HepG2 (cell line): ENCODE data around the gene ADAD2. TPM values are rescaled to one million over a fixed set of nuclear protein-coding genes. Genes with fewer than 3 reads are reported as not detected.
A peak's percentile ranks its signal among the peaks of the same experiment; 100 is the strongest.

Source experiments
- AHR ChIP-seq: IDR thresholded peaks from 2 replicates; pipeline ENCODE4 v1.6.1; 2018; ENCODE audit warnings: missing genetic modification reagents, missing compliant biosample characterization
- BATF2 ChIP-seq: sonication (generic); formaldehyde crosslinking; IDR thresholded peaks from 2 replicates; pipeline ENCODE4 v1.8.0; 2022; ENCODE audit warnings: mild to moderate bottlenecking, missing genetic modification reagents, moderate library complexity
- BRD4 ChIP-seq: sonication (generic); formaldehyde crosslinking; IDR thresholded peaks from 2 replicates; pipeline ENCODE4 v1.4.0; 2020; ENCODE audit warnings: missing genetic modification reagents
- CCAR2 ChIP-seq: fragments of 200-400 bp; formaldehyde crosslinking; optimal IDR thresholded peaks from 2 replicates; pipeline ENCODE3; 2018; ENCODE audit warnings: low read depth, mild to moderate bottlenecking, low read length, moderate library complexity
- ELF1 ChIP-seq: sonication (generic); formaldehyde crosslinking; IDR thresholded peaks from 2 replicates; pipeline ENCODE4 v1.4.0; 2020; ENCODE audit warnings: missing genetic modification reagents
- FOXO4 ChIP-seq: sonication (generic); formaldehyde crosslinking; conservative IDR thresholded peaks from 2 replicates; pipeline ENCODE4 v1.8.1; 2023; ENCODE audit warnings: missing genetic modification reagents
- HMG20A ChIP-seq: IDR thresholded peaks from 2 replicates; pipeline ENCODE4 v1.6.1; 2016; ENCODE audit warnings: borderline replicate concordance
- ISL2 ChIP-seq: sonication (generic); formaldehyde crosslinking; IDR thresholded peaks from 2 replicates; pipeline ENCODE4 v1.5.0; 2020; ENCODE audit warnings: missing genetic modification reagents
- MLLT10 ChIP-seq: sonication (generic); formaldehyde crosslinking; IDR thresholded peaks from 2 replicates; pipeline ENCODE4 v1.4.0; 2020; ENCODE audit warnings: missing genetic modification reagents
- MZF1 ChIP-seq: sonication (generic); formaldehyde crosslinking; IDR thresholded peaks from 2 replicates; pipeline ENCODE4 v1.8.1; 2023; ENCODE audit warnings: mild to moderate bottlenecking, missing genetic modification reagents, borderline replicate concordance
- NFYC ChIP-seq: IDR thresholded peaks from 2 replicates; pipeline ENCODE4 v1.6.1; 2016; ENCODE audit warnings: missing genetic modification reagents, missing compliant biosample characterization
- SOX6 ChIP-seq, 2 experiments: fragments of 450-650 bp in 1 of 2; sonication (generic) in 1 of 2; formaldehyde crosslinking in 1 of 2; IDR thresholded peaks; 2 replicates each; pipeline versions ENCODE4 v1.4.0 to v1.6.1; 2017 to 2020; ENCODE audit warnings: antibody characterized with exemption in 1 of 2, mild to moderate bottlenecking in 1 of 2, missing genetic modification reagents in 1 of 2
- ZBTB39 ChIP-seq: sonication (generic); formaldehyde crosslinking; IDR thresholded peaks from 2 replicates; pipeline ENCODE4 v1.5.0; 2020; ENCODE audit warnings: missing genetic modification reagents
- ZKSCAN1 ChIP-seq: fragments of 150-350 bp; IDR thresholded peaks from 2 replicates; pipeline ENCODE4 v1.6.1; 2014; ENCODE audit warnings: low read length
- ZKSCAN8 ChIP-seq: IDR thresholded peaks from 2 replicates; pipeline ENCODE4 v1.6.1; 2016; ENCODE audit warnings: borderline replicate concordance, missing genetic modification reagents, missing compliant biosample characterization
- ZNF333 ChIP-seq: sonication (generic); formaldehyde crosslinking; IDR thresholded peaks from 2 replicates; pipeline ENCODE4 v1.4.0; 2020; ENCODE audit warnings: mild to moderate bottlenecking, missing genetic modification reagents, borderline replicate concordance
- ZNF432 ChIP-seq: sonication (generic); formaldehyde crosslinking; IDR thresholded peaks from 2 replicates; pipeline ENCODE4 v1.5.0; 2020; ENCODE audit warnings: missing genetic modification reagents, mild to moderate bottlenecking, borderline replicate concordance
- ZNF484 ChIP-seq: sonication (generic); formaldehyde crosslinking; IDR thresholded peaks from 2 replicates; pipeline ENCODE4 v1.5.1; 2020; ENCODE audit warnings: mild to moderate bottlenecking, low read depth, missing genetic modification reagents, borderline replicate concordance
- ZNF616 ChIP-seq: sonication (generic); formaldehyde crosslinking; IDR thresholded peaks from 2 replicates; pipeline ENCODE4 v1.5.0; 2020; ENCODE audit warnings: low read depth, mild to moderate bottlenecking, missing genetic modification reagents
- ZNF619 ChIP-seq: sonication (generic); formaldehyde crosslinking; IDR thresholded peaks from 2 replicates; pipeline ENCODE4 v1.4.0; 2020; ENCODE audit warnings: mild to moderate bottlenecking, missing genetic modification reagents
- polyA plus RNA-seq, 8 experiments: library from polyadenylated mRNA; depleted of rRNA in 3 of 8; stranded (reverse) in 7 of 8; unstranded in 1 of 8; fragments of >200 nt; fragmentation: Illumina TruSeq in 4 of 8; extraction: Trizol in 4 of 8; gene quantifications; 2 replicates each; pipeline versions ENCODE4 v1.2.1 to v1.2.3, GENCODE V29; 2011 to 2016; ENCODE audit warnings: low read depth in 4 of 8, missing spikeins in 1 of 8, mixed read lengths in 1 of 8; ENCODE audit not compliant: insufficient read depth in 1 of 8
- total RNA-seq, 5 experiments: library from RNA; depleted of rRNA; stranded (reverse); fragments of >200 nt; fragmentation: Illumina TruSeq; extraction: Trizol; gene quantifications; 2 replicates each; pipeline ENCODE4 v1.2.3, GENCODE V29; 2016; ENCODE audit warnings: low read depth in 1 of 5
- TF ChIP-seq, protein P1 (sequence below): sonication (generic); formaldehyde crosslinking; IDR thresholded peaks from 2 replicates; pipeline ENCODE4 v1.4.0; 2020; ENCODE audit warnings: missing genetic modification reagents, borderline replicate concordance

ADAD2 gene
- total and polyA plus RNA-seq, 2 of the 13 experiments (the other 11 are each of a cell fraction or from before 2014, with no cell fraction given): not detected

DNA sequence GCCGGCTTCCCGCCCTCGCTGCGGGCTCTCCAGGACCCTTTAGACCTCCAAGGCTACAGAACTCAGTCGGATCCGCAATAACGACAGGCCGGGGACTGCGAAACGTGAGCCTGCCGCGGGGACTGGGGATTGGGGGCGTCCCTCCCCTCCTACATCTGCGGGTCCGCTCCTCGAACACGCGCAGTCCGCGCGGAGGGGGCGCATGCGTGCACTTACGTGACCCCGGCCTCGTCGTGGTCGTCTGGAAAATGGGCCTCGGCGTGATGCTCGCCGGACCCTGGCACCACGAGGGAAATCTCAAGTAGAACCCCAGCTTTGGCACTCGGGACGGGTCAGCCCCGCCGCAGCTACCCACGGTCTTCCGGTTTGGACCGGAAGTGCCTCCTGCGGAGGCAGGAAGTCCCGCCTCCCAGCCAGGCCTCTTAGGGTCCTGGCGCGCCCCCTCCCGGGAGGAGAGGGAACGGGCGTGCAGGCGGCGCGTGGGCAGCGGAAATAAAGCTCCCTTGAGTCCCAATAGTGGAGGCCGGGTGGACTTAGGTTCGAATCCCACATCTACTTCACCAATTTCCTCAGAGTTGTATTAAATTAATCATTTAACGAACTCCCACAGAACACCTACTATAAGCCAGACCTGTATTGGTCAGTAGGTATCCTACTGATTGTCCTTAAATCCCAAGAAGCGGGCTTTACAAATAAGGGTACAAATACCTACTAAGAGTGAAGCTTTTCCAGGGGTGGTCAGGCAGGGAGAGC lies 4.1 kb upstream of the ADAD2 start, which contains the start of gene TAF1C (continued):
- TF ChIP-seq MZF1 (CRISPR knock-in tag) (no peak), ZKSCAN8 (CRISPR knock-in tag) (peak; percentile 59; the same call in 1 of the 2 replicates), ZNF432 (CRISPR knock-in tag) (no peak), BRD4 (CRISPR knock-in tag) (0 out of 2 replicates have a peak, but pooled peaks have one; percentile 78), ZNF619 (CRISPR knock-in tag) (no peak), FOXO4 (CRISPR knock-in tag) (no peak), ZBTB39 (CRISPR knock-in tag) (0 out of 2 replicates have a peak, but pooled peaks have one; percentile 49), HMG20A (CRISPR knock-in tag) (peak; percentile 10; the same call in 1 of the 2 replicates), AHR (CRISPR knock-in tag) (peak; percentile 90), SOX6 (IDR thresholded peaks at IDR 0.05) (no peak), SOX6 (CRISPR knock-in tag; IDR thresholded peaks at IDR 0.05) (peak; percentile 71), ELF1 (CRISPR knock-in tag) (peak; percentile 99), BATF2 (CRISPR knock-in tag) (no peak), ZKSCAN1 (no peak), CCAR2 (no peak), ZNF333 (peak; percentile 85; the same call in 1 of the 2 replicates), MLLT10 (CRISPR knock-in tag) (no peak), NFYC (0 out of 2 replicates have a peak, but pooled peaks have one; percentile 34), ZNF484 (CRISPR knock-in tag) (0 out of 2 replicates have a peak, but pooled peaks have one; percentile 65), ZNF616 (CRISPR knock-in tag) (peak; percentile 71; the same call in 1 of the 2 replicates), ISL2 (peak; percentile 75)
- TF ChIP-seq, protein P1, sequence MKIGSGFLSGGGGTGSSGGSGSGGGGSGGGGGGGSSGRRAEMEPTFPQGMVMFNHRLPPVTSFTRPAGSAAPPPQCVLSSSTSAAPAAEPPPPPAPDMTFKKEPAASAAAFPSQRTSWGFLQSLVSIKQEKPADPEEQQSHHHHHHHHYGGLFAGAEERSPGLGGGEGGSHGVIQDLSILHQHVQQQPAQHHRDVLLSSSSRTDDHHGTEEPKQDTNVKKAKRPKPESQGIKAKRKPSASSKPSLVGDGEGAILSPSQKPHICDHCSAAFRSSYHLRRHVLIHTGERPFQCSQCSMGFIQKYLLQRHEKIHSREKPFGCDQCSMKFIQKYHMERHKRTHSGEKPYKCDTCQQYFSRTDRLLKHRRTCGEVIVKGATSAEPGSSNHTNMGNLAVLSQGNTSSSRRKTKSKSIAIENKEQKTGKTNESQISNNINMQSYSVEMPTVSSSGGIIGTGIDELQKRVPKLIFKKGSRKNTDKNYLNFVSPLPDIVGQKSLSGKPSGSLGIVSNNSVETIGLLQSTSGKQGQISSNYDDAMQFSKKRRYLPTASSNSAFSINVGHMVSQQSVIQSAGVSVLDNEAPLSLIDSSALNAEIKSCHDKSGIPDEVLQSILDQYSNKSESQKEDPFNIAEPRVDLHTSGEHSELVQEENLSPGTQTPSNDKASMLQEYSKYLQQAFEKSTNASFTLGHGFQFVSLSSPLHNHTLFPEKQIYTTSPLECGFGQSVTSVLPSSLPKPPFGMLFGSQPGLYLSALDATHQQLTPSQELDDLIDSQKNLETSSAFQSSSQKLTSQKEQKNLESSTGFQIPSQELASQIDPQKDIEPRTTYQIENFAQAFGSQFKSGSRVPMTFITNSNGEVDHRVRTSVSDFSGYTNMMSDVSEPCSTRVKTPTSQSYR: peak; percentile 28; the same call in 1 of the 2 replicates
